PC-3 (cell line): ENCODE results near the gene AQP6.

ENCODE experiments used
- CTCF ChIP-seq: fragments of 300-600 bp; sonication (generic); conservative IDR thresholded peaks from 2 replicates; pipeline ENCODE4 v1.5.1; 2017; ENCODE audit warnings: antibody characterized with exemption, low read depth, mild to moderate bottlenecking, low read length
- EZH2 ChIP-seq: fragments of 300-600 bp; sonication (generic); IDR thresholded peaks from one replicate; pipeline ENCODE4 v1.6.1; 2017; ENCODE audit warnings: antibody characterized with exemption, mild to moderate bottlenecking, low read length; ENCODE audit not compliant: unreplicated experiment
- EZH2phosphoT487 ChIP-seq: fragments of 300-600 bp; sonication (generic); IDR thresholded peaks from 2 replicates; pipeline ENCODE4 v1.6.1; 2018; ENCODE audit warnings: mild to moderate bottlenecking, antibody characterized with exemption, low read length, borderline replicate concordance

GRCh38 chr12:49947593-49948226 is 25.0 kb upstream of the AQP6 start:
- TF ChIP-seq CTCF = no peak
- no peak for TF ChIP-seq EZH2phosphoT487
- no peak for TF ChIP-seq EZH2
